ENCODE results near the gene ICAM3.
"Not testable (repeated sequence)": the region's sequence is repeated elsewhere in the genome, so short reads cannot be mapped to it uniquely, and the experiment has no call there.

Gene ICAM3

GRCh38 chr19:10346509-10346908 lies 7.1 kb upstream of the ICAM3 start:
- DNase-seq: no peak

- DNase-seq: no peak
These were observed 5.4 kb upstream of the ICAM3 start for GRCh38 chr19:10344780-10345179.

- no peak for DNase-seq
These were observed 4.1 kb upstream of the ICAM3 start for GRCh38 chr19:10343495-10343894.

GRCh38 chr19:10339977-10340376 lies 553 bp upstream of the ICAM3 start:
- no peak for DNase-seq

DNA sequence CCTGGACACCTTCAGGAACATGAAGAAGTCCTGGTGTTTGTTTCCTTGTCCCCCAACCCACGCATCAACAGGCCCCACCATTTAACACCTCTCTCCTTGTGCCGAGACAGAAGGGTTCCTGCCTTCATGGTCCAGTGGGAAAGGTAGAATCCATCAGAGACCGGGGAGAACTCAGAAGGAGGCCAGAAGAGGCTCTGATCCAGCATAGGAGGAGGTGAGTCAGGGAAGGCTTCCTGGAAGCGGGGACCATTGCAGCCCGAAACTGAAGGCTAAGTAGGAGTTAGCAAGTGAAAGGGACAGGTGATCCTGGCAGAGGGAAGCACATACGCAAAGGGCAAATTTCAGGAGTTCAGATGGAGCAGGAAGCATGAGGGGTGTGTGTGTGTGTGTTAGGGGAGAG lies 484 bp downstream of the ICAM3 start:
- DNase-seq: no peak

DNA sequence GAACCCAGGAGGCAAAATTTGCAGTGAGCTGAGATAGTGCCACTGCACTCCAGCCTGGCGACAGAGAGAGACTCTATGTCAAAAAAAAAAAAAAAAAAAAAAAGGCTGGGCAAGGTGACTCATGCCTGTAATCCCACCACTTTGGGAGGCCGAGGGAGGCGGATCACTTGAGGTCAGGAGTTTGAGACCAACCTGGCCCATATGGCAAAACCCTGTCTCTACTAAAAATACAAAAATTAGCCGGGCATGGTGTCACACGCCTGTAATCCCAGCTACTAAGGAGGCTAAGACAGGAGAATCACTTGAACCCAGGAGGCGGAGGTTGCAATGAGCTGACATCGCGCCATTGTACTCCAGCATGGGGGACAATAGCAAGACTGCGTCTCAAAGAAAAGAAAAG lies 2.7 kb downstream of the ICAM3 start:
- DNase-seq: not testable (repeated sequence)

DNA sequence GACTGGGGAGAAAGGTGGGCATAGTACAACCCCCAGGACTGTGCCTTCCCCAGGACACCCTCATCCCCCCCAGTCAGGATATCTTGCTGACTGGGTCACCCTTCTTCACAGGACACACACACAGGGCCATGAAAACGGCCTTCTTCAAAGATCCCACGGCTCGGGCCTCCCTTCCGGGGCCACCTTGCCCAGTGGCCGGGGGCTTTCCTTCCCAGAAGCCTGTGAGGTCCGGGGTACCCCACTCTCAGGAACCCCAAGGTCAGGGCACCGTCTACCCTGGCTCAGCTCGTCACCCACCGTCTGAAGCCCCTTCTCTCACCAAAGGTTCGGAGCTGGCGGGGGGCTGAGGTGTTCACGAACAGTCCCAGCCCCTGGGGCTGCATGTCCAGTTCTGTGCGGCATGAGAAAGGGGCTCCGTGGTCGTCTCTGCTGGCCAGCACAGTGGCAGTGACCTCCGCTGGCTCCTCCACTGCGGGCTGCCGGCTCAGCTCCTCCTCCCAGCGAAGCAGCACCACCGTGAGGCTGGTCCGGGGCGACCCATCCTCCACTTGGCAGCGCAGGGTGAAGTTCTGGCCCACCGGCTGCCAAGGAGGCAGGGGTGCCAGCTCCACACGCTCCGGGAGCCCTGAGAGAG lies 4.0 kb downstream of the ICAM3 start:
- no peak for DNase-seq

- peak; percentile 32 for DNase-seq
These were observed 4.7 kb downstream of the ICAM3 start for GRCh38 chr19:10334588-10335351.

GRCh38 chr19:10333758-10334587 lies 5.5 kb downstream of the ICAM3 start:
- DNase-seq: no peak

GRCh38 chr19:10332965-10333757 lies 6.3 kb downstream of the ICAM3 start, which contains the start of gene RAVER1:
TSS of gene RAVER1 (minus strand) at chr19:10333529. CDS start at chr19:10333507, 22 bp downstream.
- DNase-seq: peak; percentile 98

DNA sequence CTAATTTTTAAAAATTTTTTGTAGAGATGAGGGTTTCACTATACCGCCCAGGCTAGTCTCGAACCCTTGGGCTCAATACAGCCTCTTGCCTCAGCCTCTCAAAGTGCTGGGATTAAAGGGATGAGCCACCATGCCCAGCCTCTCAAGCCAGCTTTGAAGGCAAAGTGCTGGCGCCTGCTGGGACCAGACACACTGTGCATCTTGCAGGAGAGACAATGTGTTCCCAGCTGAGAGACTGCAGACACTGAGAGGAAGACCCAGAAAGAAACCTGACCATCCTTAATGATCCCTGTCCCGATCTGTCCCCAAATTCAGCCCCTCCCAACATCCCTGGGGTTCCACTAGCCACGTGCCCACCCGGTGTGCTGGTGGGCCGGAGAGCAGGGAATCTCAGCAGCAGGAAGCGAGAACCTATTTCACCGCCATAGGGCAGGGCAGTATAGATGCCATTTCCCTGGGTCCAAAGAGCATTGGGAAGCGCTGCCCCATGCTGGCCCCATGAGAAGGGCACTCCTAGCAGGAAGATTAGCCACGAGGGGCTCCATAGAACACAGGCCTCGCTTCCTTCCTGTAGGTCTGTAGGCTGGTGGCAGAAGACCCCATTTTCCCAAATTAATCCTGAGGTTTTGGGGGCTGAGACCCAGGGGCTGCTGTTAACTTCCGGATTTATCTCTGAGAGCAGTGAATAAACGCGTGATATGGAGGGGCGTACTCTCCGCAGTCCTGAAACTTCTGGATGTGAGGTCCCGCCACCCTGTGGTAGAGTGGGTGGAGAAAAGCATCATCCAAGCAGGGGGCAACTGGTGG lies 7.1 kb downstream of the ICAM3 start:
- DNase-seq: no peak

DNA sequence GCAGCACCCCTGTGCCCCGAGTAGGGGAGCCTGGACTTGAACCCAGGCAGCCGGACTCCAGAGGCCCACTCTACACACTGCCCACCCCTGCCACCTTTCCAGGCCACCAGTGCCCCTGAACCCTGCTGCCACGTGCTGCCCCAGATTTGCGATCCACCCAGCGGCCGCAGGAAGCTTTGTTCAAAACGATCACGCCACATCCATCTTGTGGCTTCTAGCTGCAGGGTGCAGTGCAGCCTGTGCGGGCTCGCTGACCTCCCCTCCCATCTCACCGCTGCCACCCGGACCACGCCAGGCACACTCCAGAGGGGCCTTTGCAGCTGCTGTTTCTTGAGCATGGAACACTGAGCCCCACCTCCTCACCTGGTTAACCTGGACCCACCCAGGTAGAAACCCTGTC lies 9.9 kb downstream of the ICAM3 start:
- DNase-seq: no peak

DNA sequence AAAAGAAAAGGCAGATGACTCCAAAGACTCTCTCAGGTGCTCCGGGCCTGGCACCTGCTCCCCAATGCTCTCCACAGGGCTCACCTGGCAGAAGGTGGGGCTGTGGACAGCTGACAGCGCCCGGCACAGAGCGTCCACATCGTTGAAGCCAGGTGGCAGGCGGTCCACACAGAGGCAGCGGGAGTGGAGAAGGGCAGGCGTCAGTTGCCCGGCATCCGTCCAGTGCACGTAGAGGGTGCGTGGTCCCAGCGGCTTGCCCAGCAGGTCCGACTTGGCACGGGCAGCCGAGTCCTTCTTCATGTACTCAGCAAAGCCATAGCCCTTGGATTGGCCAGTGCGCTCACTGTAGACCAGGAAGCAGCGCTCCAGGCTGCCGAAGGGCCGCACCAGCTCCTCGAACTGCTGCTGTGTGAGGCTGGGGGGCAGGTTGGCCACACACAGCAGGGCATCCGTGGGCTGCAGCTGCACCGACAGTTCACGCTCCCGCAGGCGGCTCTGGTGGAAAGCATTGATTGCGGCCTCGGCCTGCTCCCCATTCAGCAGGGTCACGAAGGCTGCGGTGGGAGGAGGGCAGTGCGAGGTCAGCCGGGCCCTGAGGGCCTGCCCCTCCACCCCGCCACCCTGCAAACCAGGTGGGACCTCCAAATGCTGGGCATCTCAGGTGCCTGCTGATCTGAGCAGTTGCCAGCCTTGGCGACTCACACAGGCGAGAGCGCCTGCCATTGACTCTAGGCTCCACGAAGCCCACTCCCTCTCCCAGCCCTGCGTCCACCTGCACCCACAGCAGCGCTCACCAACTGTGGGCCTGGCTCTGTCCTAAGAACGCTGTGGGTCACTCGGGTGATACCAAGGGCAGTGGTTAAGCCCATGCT lies 10.6 kb downstream of the ICAM3 start:
- no peak for DNase-seq

- DNase-seq: no peak
These were observed 11.6 kb downstream of the ICAM3 start for GRCh38 chr19:10327793-10328192.

- no peak for DNase-seq
These were observed 13.7 kb downstream of the ICAM3 start for GRCh38 chr19:10325732-10326131.

DNA sequence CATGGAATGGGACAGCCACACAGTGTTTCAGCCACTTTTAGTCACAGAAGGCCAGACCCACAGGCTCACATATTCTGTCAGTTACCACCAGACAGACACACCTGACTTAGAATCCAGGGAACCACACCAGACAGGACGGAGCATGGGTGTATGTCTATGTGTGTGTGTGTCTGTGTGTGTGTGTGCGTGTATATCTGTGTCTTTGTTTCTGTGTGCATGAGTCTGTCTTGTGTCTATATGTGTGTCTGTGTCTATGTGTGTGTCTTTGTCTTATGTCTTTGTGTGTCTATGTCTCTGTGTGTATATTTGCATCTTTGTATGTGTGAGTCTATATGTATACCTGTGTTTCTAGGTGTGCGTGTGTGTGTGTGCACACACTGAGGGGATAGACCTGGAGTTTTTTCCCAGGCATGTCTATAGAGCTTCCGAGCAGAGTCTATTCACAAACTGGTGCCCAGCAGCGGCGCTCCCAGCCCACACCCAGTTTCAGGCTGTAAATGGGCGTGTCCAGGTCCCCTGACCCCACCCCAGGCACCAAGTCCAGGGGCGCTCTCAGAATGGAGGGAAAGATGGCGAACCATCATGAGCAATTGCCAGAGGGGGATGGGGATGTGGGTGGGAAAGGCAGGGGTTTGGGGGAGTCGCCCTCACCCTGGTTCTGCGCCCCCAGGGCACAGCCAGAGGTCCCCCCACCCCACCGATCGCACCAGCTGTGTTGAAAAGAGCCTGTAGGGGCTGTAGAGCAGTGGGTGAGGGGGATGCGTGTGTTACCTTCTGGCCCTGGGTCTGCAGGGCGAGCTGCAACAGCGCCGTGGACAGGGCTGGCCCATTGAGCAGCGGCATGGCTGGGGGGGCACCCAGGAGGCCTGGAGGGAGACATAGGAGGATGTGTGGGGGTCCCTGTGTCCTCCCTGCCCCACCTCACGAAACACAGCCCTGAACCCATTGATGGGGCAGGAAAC lies 17.3 kb downstream of the ICAM3 start:
- DNase-seq: no peak

- no peak for DNase-seq
These were observed 18.0 kb downstream of the ICAM3 start for GRCh38 chr19:10321417-10321797.

DNA sequence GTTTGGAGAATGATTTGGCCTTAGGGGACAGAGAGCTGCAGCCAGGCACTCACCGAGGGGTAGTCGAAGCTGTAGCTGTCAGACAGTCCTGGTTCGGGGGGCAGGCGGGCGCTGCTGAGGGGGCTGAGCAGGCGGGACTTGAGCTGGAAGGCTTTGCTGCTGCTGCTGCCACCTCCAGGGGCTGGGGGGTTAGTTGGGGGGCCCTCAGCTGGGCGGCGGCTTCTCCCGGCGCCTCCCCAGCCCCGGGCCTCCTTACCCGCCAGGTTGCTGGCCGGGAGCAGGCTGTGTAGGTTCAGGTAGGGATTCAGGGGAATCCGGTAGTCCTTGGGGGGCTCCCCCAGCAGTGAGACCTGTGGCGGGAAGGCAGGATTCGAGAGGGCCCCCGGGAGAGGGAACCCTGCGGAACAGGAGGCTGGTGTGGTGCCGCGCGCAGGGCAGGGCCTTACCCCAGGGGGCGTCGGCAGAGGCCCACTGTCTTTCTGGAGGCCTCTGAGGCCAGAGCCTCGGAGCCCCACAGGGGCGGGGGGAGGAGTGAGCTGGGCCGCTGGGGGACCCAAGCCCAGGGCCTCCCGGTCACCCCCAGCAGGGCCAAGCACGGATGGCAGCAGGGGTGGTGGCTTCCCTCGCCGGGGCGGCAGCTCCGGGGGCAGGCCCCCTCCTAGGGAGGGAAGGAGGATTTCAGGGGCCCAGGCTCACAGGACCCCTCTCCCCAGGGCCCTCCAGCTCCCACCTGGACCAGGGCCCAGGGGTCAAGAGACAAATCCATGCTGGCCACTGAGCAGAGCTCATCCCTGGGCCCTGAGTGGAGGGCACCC lies 18.6 kb downstream of the ICAM3 start:
- no peak for DNase-seq
